Esophagus squamous epithelium (tissue), 5 donors: Measurements from ENCODE around the gene BICD2. TPM values are rescaled to one million over a fixed set of nuclear protein-coding genes. Genes with fewer than 3 reads are reported as not detected.

ENCODE experiments used
- DNase-seq: peaks from one replicate; lab custom pipeline; 2025; lab: John Stamatoyannopoulos, UW
- H3K27ac ChIP-seq, 4 donors: fragments of 200-600 bp; sonication (generic); one replicate each; pipeline ENCODE4 v1.5.1; 2016 to 2019; ENCODE audit warnings: mild to moderate bottlenecking in 1 of 4
- H3K27me3 ChIP-seq, 4 donors: fragments of 200-600 bp; sonication (generic); 1 replicate in 3 of 4; 2 replicates in 1 of 4; pipeline versions ENCODE4 v1.5.1 to v1.6.0; 2017 to 2021; ENCODE audit warnings: antibody characterized with exemption in 1 of 4
- H3K36me3 ChIP-seq, 3 donors: fragments of 200-600 bp; sonication (generic); one replicate each; pipeline ENCODE4 v1.5.1; 2016 to 2019
- H3K4me1 ChIP-seq, 3 donors: fragments of 200-600 bp; sonication (generic); one replicate each; pipeline ENCODE4 v1.5.1; 2017 to 2019
- H3K4me3 ChIP-seq, 4 donors: fragments of 200-600 bp; sonication (generic); 1 replicate in 3 of 4; 2 replicates in 1 of 4; pipeline ENCODE4 v1.5.1; 2016 to 2019; ENCODE audit warnings: mild to moderate bottlenecking in 2 of 4, moderate library complexity in 1 of 4
- H3K9me3 ChIP-seq, 3 donors: fragments of 200-600 bp; sonication (generic); one replicate each; pipeline ENCODE4 v1.5.1; 2016 to 2019
- CTCF ChIP-seq, 6 experiments: fragments of 450-650 bp in 4 of 6; fragments of 200-600 bp in 2 of 6; sonication (generic) in 2 of 6; IDR thresholded peaks; one replicate each; pipeline ENCODE4 v1.5.1; 2016 to 2019; ENCODE audit warnings: antibody characterized with exemption in 6 of 6, mild to moderate bottlenecking in 4 of 6, moderate library complexity in 4 of 6
- POLR2A ChIP-seq, 4 donors: fragments of 450-650 bp; IDR thresholded peaks; one replicate each; pipeline ENCODE4 v1.6.1; 2017; ENCODE audit warnings: antibody characterized with exemption in 4 of 4, mild to moderate bottlenecking in 4 of 4, moderate library complexity in 3 of 4
- WGBS, 2 donors: methylation state at CpG; one replicate each; pipeline ENCODE4 v1.1.5; 2018; 5-methylcytosine and 5-hydroxymethylcytosine counted together
- intact Hi-C: fragments of 100-400 bp; cut with DNase I; formaldehyde crosslinking; loops from one replicate; pipeline ENCODE4 v1.15.0; 2022
- total RNA-seq, 4 donors: library from RNA; depleted of rRNA; stranded (reverse); fragments of >200 nt; gene quantifications; one replicate each; pipeline ENCODE4 v1.1.0, GENCODE V29; 2016
- donor health status: DM: yes; HTN: yes; CAD: no.

BICD2 gene
- total RNA-seq, 4 donors from 2014 or later: 81.7 to 116 (median 91.1) TPM

GRCh38 chr9:92754091-92754745, 10.4 kb downstream of the BICD2 start:
- peaks cover 19 to 75% (median 33%) of the 10 kb centered on the region in 3 donors for H3K4me1 ChIP-seq
- H3K27me3 ChIP-seq: no peaks in the 10 kb centered on the region
- WGBS, 2 donors: 89 to 90% methylated on average over 11 of the region's 11 CpGs
- intact Hi-C loops: no loop called here
- H3K27ac ChIP-seq: no peak overlapping the region
- no peak for DNase-seq
- H3K9me3 ChIP-seq: no peaks in the 10 kb centered on the region
- no peak overlapping the region for H3K4me3 ChIP-seq
- H3K36me3 ChIP-seq: peaks cover 0 to 4% (median 0%) of the 10 kb centered on the region in 3 donors
- no peak for TF ChIP-seq CTCF (IDR thresholded peaks at IDR 0.05)
- no peak for TF ChIP-seq POLR2A (IDR thresholded peaks at IDR 0.05)

- TF ChIP-seq CTCF (IDR thresholded peaks at IDR 0.05) (no peak), POLR2A (IDR thresholded peaks at IDR 0.05) (no peak)
- H3K27ac ChIP-seq: peak overlapping the region in 3 of 4 donors; percentile 26 to 77 (median 42)
- H3K27me3 ChIP-seq: no peaks in the 10 kb centered on the region
Observed at GRCh38 chr9:92752812-92753404, 11.7 kb downstream of the BICD2 start.

GRCh38 chr9:92749934-92750315, 14.7 kb downstream of the BICD2 start:
- Histone ChIP-seq H3K27ac (peak overlapping the region; percentile 25 to 77 (median 61)), H3K27me3 (no peaks in the 10 kb centered on the region), H3K9me3 (no peaks in the 10 kb centered on the region), H3K4me1 (peaks cover 39 to 86% (median 65%) of the 10 kb centered on the region in 3 donors), H3K36me3 (peaks cover 0 to 3% (median 0%) of the 10 kb centered on the region in 3 donors), H3K4me3 (no peak overlapping the region)
- no peak for DNase-seq
- no peak for TF ChIP-seq POLR2A (IDR thresholded peaks at IDR 0.05)
- no peak for TF ChIP-seq CTCF (IDR thresholded peaks at IDR 0.05)
- WGBS, 2 donors: 57 to 65% methylated on average over 6 of the region's 6 CpGs
- intact Hi-C loops: no loop called here

More at GRCh38 chr9:92752812-92753404, 11.7 kb downstream of the BICD2 start:
- Histone ChIP-seq H3K4me3 (no peak overlapping the region), H3K9me3 (no peaks in the 10 kb centered on the region), H3K36me3 (peaks cover 0 to 4% (median 0%) of the 10 kb centered on the region in 3 donors), H3K4me1 (peaks cover 32 to 79% (median 46%) of the 10 kb centered on the region in 3 donors)
- intact Hi-C loops: no loop called here
- 56 to 60% methylated on average over 4 of the region's 4 CpGs for WGBS, 2 donors
- DNase-seq: no peak

- no peak for DNase-seq
- no peaks in the 10 kb centered on the region for H3K9me3 ChIP-seq
- H3K27ac ChIP-seq: peak overlapping the region; percentile 25 to 77 (median 61)
- H3K4me1 ChIP-seq: peaks cover 39 to 92% (median 65%) of the 10 kb centered on the region in 3 donors
- peak in 1 of 6 experiments; percentile 21 for TF ChIP-seq CTCF (IDR thresholded peaks at IDR 0.05)
- TF ChIP-seq POLR2A (IDR thresholded peaks at IDR 0.05): no peak
- no peak overlapping the region for H3K4me3 ChIP-seq
- intact Hi-C loops: no loop called here
- WGBS, 2 donors: 20 to 33% methylated on average over 4 to 5 of the region's 12 CpGs
- no peaks in the 10 kb centered on the region for H3K27me3 ChIP-seq
- H3K36me3 ChIP-seq: peaks cover 0 to 3% (median 0%) of the 10 kb centered on the region in 3 donors
Observed at GRCh38 chr9:92749071-92749933, 15.3 kb downstream of the BICD2 start.
